ENCODE data around the gene TRAPPC8.

- TF ChIP-seq, protein P1, sequence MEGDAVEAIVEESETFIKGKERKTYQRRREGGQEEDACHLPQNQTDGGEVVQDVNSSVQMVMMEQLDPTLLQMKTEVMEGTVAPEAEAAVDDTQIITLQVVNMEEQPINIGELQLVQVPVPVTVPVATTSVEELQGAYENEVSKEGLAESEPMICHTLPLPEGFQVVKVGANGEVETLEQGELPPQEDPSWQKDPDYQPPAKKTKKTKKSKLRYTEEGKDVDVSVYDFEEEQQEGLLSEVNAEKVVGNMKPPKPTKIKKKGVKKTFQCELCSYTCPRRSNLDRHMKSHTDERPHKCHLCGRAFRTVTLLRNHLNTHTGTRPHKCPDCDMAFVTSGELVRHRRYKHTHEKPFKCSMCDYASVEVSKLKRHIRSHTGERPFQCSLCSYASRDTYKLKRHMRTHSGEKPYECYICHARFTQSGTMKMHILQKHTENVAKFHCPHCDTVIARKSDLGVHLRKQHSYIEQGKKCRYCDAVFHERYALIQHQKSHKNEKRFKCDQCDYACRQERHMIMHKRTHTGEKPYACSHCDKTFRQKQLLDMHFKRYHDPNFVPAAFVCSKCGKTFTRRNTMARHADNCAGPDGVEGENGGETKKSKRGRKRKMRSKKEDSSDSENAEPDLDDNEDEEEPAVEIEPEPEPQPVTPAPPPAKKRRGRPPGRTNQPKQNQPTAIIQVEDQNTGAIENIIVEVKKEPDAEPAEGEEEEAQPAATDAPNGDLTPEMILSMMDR (IDR thresholded peaks at IDR 0.05 in 2 of 3, conservative IDR thresholded peaks at IDR 0.05 in 1 of 3; ENCODE audit: borderline replicate concordance in 1 of 3, insufficient read depth in 1 of 3, low read depth in 2 of 3, low read length in 2 of 3) = no peak
- TF ChIP-seq POLR2A (IDR thresholded peaks at IDR 0.05; ENCODE audit: borderline replicate concordance, extremely low read depth, insufficient read depth, insufficient read length) (no peak), YY1 (IDR thresholded peaks at IDR 0.05; ENCODE audit: extremely low read depth, insufficient replicate concordance, low read depth, low read length) (no peak)
These were observed 121.3 kb downstream of the TRAPPC8 start for GRCh38 chr18:31821545-31822171.
